Fibroblast of the aortic adventitia (primary cell): ENCODE data around the gene NBEA. TPM values are rescaled to one million over a fixed set of nuclear protein-coding genes. Genes with fewer than 3 reads are reported as not detected.
A peak's percentile ranks its signal among the peaks of the same experiment; 100 is the strongest.

Experiments
- DNase-seq: peaks from one replicate; pipeline ENCODE4 v3.0.0-alpha.2; 2010; ENCODE audit warnings: low read depth
- H3K4me3 ChIP-seq: 2 replicates; pipeline ENCODE4 v1.5.1; 2011; ENCODE audit warnings: low read depth, mild to moderate bottlenecking, control low read depth, low read length, moderate library complexity
- total RNA-seq: library from RNA; depleted of rRNA; stranded (reverse); fragments of >200 nt; gene quantifications from 2 replicates; pipeline ENCODE4 v1.2.3, GENCODE V29; 2012; ENCODE audit warnings: low replicate concordance
- TF ChIP-seq, protein P1 (sequence below): IDR thresholded peaks from 2 replicates; pipeline ENCODE4 v1.5.1; 2011; ENCODE audit warnings: mild to moderate bottlenecking, low read length, control low read depth, inconsistent platforms; ENCODE audit not compliant: insufficient read depth

NBEA gene
- total RNA-seq, 1 donor = 6.9 TPM

DNA sequence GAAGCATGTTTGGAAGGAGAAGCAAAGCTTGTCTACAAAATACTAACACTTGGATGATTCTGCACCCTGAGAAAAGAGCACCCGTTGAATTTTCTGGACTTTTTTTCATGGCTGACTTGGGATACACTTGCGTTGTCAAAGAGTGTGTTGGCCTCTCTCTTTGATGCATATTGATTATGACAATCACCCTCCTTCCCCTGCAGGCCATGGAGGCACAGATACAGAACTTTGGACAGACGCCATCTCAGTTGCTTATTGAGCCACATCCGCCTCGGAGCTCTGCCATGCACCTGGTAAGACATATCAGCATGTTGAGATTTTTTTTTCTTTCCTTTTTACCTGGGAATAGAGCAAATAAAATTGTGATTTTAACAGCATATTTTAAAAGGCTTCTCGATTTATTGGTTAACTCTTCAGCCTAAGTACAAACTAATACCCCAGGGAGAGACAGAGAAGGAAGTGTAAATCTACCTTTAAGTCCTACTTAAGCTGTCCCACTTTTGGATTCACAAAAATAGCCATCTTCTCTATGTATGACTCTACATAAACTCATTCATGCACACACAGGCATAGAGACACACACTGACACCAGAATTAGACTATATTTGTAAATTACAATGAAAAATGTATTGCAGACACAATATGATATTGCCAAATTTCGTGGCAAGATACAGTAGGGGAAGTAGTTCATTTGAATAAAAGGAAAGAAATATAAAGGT lies 704.1 kb downstream of the NBEA start:
- TF ChIP-seq, protein P1, sequence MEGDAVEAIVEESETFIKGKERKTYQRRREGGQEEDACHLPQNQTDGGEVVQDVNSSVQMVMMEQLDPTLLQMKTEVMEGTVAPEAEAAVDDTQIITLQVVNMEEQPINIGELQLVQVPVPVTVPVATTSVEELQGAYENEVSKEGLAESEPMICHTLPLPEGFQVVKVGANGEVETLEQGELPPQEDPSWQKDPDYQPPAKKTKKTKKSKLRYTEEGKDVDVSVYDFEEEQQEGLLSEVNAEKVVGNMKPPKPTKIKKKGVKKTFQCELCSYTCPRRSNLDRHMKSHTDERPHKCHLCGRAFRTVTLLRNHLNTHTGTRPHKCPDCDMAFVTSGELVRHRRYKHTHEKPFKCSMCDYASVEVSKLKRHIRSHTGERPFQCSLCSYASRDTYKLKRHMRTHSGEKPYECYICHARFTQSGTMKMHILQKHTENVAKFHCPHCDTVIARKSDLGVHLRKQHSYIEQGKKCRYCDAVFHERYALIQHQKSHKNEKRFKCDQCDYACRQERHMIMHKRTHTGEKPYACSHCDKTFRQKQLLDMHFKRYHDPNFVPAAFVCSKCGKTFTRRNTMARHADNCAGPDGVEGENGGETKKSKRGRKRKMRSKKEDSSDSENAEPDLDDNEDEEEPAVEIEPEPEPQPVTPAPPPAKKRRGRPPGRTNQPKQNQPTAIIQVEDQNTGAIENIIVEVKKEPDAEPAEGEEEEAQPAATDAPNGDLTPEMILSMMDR = no peak
- no peak overlapping the region for H3K4me3 ChIP-seq
- no peak for DNase-seq

DNA sequence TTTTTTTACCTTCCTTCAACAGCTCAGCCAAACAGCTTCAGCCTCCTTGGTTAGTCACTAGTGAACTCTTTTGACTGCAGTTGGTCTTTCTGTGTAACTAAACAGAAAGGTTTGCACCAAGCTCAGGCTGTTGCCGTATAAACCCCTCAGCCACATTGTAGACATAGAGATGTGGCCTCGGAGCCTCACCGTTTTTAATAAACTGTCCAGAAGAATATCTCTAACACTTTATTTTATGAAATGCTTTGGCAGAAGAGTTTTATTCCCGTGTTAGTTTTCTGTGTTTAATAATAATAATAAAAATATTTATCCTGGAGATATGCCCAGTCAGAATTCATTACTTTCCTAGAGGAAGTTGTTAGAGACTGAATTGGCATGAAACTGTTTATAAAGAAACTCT lies 706.1 kb downstream of the NBEA start:
- TF ChIP-seq, protein P1 = no peak
- peak; percentile 26 for DNase-seq

DNA sequence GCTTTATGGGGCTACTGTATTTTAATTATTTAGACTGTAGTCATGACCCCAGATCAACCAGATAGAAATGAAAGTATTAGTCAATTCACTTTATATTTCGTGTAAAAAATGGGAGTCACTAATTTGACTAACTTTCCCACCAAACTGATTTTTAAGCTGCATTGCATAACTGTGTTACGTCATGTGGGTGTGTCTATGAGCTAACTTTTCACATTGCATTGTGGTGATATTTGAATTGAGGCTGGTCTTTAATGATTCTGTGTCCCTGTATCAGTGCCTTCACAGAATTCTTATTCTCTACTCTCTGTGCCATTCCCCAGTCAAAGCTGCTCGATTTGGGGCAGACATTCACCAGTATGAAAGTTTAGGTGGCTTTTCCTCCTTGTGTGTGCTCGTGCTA lies 707.1 kb downstream of the NBEA start:
- DNase-seq = peak; percentile 50
- no peak overlapping the region for H3K4me3 ChIP-seq
- TF ChIP-seq, protein P1 = no peak

More for the DNA sequence above, 706.1 kb downstream of the NBEA start:
- H3K4me3 ChIP-seq = no peak overlapping the region

DNA sequence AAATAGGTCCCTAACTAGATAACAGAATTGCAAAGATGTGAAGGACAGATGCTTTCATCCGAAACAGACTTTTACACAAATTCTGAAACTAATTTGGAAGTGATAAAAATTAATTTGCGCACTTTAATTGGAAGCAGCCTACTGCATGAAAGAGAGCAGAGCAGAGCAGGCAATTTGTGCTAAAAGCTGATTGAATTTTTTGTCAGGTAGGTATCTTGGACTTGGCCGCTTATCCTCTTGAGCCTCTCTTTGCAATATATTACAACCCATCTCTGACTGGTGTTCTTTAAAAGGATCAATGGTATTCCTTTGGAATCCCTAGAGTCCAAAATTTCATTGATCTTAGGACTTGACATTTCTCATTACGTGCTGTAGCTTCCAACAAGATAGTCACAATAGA lies 717.7 kb downstream of the NBEA start:
- no peak overlapping the region for H3K4me3 ChIP-seq
- TF ChIP-seq, protein P1 = no peak
- no peak for DNase-seq

DNA sequence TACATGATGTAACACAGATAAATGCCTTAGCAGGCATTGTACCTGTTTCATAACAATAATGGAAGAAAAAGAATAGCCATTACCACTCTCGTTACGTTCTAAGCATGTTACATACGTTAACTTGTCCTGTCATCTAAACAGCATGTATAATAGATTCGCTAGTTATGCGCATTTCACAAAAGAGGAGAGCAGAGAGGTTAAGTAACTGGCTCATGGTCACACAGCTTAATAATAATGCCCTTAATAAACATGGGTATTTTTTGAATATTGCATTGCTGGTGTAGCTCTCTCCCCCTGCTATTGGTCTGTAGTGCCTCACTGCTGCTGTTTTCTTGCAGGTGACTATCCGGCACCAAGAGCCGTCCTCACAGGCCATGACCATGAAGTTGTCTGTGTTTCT lies 722.7 kb downstream of the NBEA start:
- no peak for DNase-seq
- TF ChIP-seq, protein P1 = no peak

DNA sequence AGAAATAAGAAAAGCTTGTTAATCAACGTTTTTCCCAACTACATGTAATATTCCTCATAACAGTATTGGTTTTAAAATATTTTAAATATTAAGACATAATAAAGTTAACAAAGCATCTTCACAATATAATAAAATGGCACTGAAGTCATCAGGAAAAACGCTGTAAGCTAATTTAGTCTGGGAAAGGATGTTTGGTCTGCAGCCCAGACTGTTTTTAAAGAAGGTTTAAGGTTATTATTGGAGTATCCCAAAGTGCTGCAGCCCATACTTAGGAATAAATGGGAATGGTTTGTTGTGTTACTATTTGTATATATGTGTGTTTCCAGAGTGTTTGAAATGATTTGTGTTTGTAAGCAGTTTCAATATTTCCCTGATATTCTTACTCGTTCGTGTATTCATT lies 727.3 kb downstream of the NBEA start:
- TF ChIP-seq, protein P1 = no peak
- H3K4me3 ChIP-seq = no peak overlapping the region
- no peak for DNase-seq

More for the DNA sequence above, 722.7 kb downstream of the NBEA start:
- no peak overlapping the region for H3K4me3 ChIP-seq

DNA sequence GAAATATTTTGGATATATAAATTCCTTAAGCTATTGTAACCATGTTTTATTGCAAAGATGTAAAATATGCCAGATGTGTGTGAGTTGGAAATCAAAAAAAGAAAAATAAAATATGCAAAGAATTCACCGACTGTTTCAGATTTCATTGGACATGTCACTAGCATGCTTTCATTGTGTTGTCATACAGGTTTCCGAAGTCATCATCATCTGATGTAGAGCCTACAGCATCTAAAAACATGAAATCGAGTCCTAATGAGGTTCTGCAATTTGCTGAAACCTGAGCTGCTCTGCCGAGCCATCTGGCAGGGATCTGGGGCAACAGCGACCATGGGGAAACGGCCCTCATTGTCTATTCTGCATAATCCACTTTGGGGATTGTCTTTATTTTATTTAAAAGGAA lies 730.5 kb downstream of the NBEA start:
- no peak overlapping the region for H3K4me3 ChIP-seq
- TF ChIP-seq, protein P1 = no peak
- peak; percentile 23 for DNase-seq
